ENCODE measurements around the gene FGF3.

Gene FGF3

DNA sequence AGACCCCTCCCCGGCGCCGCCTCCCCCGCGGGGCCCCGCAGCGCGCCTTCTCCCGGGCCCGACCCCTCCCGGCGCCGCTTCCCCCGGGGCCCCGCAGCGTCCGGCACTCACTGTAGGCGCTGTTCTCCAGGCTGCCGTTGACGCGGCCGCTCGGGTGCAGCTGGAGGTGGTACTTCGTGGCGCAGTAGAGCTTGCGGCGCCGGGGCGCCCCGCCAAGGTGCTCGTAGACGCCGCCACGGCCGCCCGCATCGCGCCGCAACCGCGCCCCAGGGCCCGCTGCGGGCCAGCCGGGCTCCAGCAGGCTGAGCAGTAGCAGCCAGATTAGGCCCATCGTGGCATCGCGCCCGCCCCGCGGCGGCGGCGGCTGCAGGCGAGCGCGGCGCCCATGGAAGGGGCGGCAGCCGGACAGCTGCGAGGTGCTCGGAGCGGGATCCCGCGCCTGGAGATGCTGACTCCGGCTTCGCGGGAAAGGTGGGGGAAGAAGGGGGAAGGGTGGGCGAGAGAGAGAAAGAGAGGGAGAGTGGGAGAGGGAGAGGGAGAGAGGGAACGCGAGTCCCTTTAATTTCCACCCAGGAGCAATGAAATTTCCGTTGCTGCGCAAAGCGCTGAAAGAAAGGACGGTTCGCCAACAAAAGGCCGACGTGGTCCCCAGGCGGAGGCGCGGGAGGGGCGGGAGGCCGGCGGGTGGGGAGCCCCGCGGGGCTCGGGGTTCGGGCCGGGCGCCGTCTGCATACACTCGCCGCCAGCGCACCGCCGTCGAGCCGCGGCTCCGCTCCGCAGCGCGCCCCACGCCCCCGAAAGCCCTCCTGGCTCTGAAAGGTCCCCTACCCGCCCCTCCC is at the start of gene FGF3:
FGF3 (minus strand) TSS at position 814 of the 839 bp plus-strand sequence; CDS start at position 331, 483 bp downstream.
- peaks cover 0 to 4% of the 10 kb centered on the region in 2 donors for H3K9me3 Mint-ChIP-seq
- H3K4me3 Mint-ChIP-seq = no peak within 1 kb of the TSS
- H3K27me3 Mint-ChIP-seq = peaks cover 61 to 71% of the 10 kb centered on the region in 2 donors
- H3K4me1 Mint-ChIP-seq = no peaks in the 10 kb centered on the region
- ATAC-seq (replicated peaks) = no peak
- H3K36me3 Mint-ChIP-seq = no peaks in the 10 kb centered on the region
- DNase-seq = no peak
- peak within 1 kb of the TSS; percentile 65 for H3K27ac Mint-ChIP-seq

DNA sequence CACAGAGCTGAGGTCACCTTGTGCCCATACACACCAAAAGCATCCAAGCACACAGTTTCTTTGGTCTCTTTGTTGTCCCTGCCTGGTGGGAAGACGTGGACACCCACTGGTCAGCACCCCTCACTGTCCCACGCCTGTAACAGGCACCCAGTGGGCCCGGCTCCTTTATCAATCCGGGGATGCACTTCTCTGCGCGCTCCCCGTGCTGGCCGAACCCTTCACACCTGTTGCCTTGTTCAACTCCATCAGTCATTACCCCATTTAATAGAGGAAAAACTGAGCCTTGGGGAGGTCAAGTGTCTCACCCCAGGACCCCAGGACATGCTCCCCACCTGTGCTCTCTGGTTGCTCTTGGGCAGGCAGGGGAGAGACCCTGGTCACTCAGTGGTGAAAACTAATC is 49.7 kb upstream of the FGF3 start:
- ATAC-seq (replicated peaks) (no peak), DNase-seq (no peak)
- no peak overlapping the region for H3K4me3 Mint-ChIP-seq
- peaks cover 3 to 4% of the 10 kb centered on the region in 2 donors for H3K36me3 Mint-ChIP-seq
- no peak overlapping the region for H3K27ac Mint-ChIP-seq
- no peaks in the 10 kb centered on the region for H3K4me1 Mint-ChIP-seq
- H3K27me3 Mint-ChIP-seq = peaks cover 49 to 58% of the 10 kb centered on the region in 2 donors
- peaks cover 3 to 8% of the 10 kb centered on the region in 2 donors for H3K9me3 Mint-ChIP-seq

DNA sequence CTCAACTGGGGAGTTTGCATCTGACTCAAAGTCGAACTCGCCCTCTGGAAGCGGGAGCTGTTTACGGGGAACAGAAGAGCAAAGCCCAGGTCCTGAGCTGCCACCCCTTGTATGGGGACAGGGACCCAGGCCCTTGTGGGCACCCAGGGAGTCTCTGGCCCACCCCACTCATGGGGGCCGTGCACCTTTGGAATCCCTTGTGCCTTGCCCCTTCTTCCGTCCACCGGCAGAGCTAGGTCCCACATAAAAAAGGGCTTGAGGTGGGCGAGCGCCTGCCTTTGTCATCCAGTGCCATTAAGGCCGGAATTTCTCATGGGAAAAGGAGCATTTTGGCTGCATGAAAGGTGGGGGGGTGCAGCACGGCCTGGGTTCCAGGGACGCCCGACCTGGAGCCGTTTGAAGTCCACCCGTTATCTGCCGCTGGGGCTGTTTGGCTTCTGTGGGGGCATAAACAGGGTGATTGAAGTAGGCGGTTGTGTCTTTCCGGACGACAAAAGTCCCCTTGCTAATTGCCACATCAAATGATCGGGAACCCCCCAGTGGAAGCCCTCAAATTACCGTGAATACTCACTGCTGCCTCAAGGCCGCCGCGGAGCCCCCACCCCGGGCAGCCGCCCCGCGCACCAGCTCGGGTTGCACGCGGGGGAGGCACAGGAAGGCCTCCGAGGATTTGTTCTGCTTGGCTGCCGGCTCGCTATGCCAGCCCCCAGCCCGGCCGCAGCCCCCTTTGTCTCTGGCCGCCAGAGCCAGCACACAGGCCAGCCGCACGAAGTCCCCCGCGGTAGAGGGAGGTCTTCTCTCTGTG is 49.0 kb upstream of the FGF3 start:
- DNase-seq (no peak), ATAC-seq (replicated peaks) (no peak)
- Mint-ChIP-seq H3K4me1 (no peaks in the 10 kb centered on the region), H3K36me3 (peaks cover 3 to 4% of the 10 kb centered on the region in 2 donors), H3K4me3 (no peak overlapping the region), H3K27me3 (peaks cover 51 to 63% of the 10 kb centered on the region in 2 donors), H3K27ac (no peak overlapping the region), H3K9me3 (peaks cover 3 to 8% of the 10 kb centered on the region in 2 donors)

DNA sequence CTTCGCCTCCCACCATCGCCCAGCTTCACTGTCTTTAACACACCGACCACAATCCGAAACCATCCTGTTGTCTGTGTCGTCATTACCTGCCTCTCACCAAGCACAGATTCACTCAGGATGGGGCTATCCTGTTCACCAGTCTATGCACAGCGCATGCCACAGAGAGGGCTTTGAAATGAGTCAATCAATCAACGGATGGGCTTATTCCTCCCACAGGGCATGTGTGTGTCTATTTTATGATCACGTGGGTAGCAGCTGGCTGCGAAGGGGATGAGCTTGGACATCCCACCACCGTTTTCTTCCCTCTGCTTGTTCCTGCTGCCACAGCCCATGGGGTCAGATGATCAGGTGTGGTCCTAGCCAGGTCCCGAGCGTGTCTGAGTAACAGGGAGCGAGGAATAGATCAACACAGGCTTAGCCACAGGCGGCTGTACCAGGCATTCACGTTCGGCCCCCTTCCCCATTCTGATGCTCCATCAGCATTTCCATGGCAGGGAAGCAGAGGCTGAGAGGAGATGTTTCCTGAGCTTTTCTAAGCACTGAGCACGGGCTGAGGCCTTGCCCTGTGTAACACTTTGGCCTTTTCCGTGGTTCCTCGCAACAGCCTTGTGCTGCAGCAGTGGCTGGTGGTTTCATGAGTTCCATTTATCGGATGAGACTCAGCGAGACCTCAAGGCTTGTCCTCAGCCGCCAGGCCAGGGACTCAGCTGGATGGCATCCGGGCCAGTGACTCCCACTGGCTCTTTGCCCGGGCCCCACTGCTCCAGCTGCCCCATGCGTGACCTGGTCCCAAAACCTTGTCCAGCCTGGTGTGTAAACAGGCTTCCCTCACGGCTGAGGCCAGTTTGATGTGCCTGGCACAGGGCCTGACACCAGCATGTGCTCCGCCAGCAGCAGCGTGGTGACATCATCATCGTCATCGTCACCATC is 48.1 kb upstream of the FGF3 start:
- Mint-ChIP-seq H3K27ac (no peak overlapping the region), H3K9me3 (peaks cover 0 to 4% of the 10 kb centered on the region in 2 donors), H3K4me3 (no peak overlapping the region), H3K27me3 (peaks cover 49 to 66% of the 10 kb centered on the region in 2 donors), H3K4me1 (no peaks in the 10 kb centered on the region), H3K36me3 (peaks cover 0 to under 1% of the 10 kb centered on the region in 2 donors)
- ATAC-seq (replicated peaks) (no peak), DNase-seq (no peak)

DNA sequence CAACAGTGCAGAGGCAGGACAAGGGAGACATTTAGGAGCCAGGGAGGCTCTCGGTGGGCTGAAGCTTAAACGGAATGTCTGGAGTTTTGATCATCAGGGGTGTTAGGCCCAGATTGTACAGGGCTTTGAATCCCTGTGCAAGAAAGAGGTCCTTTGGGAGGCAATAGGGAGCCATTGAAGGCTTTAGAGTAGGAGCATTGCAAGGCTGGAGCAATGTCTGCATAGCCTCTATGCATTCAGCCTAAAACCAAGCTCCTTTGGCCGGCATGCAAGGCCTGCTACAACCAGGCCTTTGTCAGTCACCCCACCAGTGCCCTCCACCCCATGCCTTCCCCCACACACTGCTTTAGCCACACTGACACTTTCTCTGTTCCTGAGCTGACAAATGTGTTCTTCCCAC is 47.4 kb upstream of the FGF3 start:
- Mint-ChIP-seq H3K9me3 (no peaks in the 10 kb centered on the region), H3K27me3 (peaks cover 46 to 60% of the 10 kb centered on the region in 2 donors), H3K4me3 (no peak overlapping the region), H3K27ac (no peak overlapping the region), H3K4me1 (no peaks in the 10 kb centered on the region), H3K36me3 (no peaks in the 10 kb centered on the region)
- DNase-seq = no peak
- no peak for ATAC-seq (replicated peaks)

DNA sequence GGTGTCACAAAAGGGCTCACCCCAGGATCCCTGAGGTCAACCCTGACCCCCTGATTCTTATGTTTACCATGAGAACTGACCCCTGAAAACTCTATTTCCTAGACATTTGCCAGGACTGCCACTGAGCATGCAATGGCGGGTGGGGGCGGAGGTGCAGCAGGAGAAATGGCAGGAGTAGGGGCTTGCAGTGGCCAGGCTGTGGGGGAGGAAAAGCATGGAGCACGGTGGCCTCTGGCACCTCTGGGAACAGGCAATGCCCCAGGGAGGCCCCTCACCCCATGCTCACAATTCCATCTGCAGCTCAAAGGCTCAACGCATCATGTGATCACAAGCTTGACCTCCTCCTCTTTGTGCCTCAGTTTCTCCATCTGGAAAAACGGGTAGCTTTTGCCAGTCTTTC is 46.5 kb upstream of the FGF3 start:
- DNase-seq = no peak
- peaks cover 46 to 61% of the 10 kb centered on the region in 2 donors for H3K27me3 Mint-ChIP-seq
- no peak overlapping the region for H3K4me3 Mint-ChIP-seq
- H3K9me3 Mint-ChIP-seq = no peaks in the 10 kb centered on the region
- no peaks in the 10 kb centered on the region for H3K4me1 Mint-ChIP-seq
- H3K36me3 Mint-ChIP-seq = no peaks in the 10 kb centered on the region
- H3K27ac Mint-ChIP-seq = no peak overlapping the region
- ATAC-seq (replicated peaks) = no peak

DNA sequence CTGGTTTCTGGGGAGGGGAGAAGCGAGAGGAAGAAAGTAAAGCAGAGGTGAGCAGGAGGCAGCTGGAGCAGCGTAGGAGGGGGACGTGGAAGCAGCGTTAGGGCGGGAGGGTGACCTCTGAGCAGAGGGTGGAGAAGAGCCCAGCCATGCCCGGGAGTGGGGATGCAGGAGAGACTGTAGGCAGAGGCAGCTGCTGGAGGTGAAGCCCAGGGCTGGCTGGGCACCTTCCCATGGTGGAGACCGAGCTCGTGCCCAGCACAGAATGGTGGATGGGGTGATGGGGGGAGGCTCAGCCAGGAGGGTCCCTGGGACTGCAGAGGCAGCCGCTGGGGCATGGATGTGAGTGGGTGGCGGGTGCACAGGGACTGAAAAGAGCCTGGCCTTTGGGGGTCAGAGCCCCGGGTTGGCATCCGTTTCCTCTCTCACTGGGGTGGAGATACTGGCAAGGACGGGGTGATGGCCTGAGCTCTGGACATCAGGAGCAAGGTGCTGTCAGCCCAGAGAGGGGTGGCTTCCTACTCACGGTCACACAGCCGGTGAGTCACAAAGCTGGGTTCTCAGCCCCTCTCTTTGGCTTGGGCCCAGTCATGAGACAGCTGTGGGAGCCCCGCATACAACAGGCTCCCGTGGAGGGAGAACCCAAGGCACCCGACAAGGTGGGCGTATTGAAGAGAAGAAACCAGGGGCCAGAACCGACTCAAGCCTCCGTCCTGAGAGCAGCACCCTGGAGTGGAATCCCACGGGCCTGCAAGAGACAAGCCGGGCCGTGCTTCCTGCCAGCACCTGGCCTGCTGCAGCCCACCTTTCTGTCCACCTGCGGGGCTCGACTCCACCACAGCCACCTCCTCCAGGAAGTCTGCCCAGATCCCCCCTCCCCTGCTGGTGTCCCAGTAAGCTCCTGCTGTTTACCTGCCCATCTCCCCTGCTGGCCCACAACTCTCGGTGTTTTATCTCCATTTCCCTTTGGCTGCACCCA is 45.8 kb upstream of the FGF3 start:
- Mint-ChIP-seq H3K27ac (no peak overlapping the region), H3K9me3 (no peaks in the 10 kb centered on the region)

DNA sequence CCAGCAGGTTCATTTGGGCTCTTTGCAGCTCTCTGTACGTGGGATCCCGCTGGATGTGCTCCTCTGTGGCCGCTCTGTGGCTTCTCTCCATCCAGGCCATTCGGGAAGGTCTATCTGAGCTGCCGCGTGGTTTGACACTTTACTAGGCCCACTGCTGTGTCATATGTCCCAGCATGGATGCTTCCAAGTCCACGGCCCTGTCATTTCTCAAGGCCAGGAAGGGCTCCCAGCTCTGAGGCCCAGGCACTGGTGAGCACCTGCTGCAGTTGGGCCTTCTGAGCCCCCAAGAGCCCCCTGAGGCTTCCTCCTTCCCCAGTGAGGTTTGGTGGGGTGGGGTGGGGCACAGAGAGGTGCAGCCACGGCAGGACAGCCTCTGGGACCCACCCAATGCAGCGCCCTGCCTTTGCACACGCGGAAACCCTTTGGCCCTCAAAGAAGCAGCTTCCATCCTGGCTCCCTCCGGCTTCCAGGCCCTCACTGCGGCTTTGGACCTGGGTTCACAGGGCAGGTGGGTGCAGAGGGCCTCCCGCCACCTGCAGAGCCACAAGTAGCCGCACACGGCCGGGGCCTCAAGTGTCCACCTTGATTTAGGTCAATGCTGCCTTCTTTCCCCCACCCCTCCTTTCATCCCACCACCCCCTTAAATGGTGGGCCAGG is 44.5 kb upstream of the FGF3 start:
- Mint-ChIP-seq H3K36me3 (no peaks in the 10 kb centered on the region), H3K27ac (no peak overlapping the region), H3K27me3 (peaks cover 36 to 49% of the 10 kb centered on the region in 2 donors), H3K9me3 (peaks cover 0 to 1% of the 10 kb centered on the region in 2 donors), H3K4me3 (no peak overlapping the region), H3K4me1 (no peaks in the 10 kb centered on the region)
- DNase-seq (no peak), ATAC-seq (replicated peaks) (no peak)

More for the DNA sequence above, 45.8 kb upstream of the FGF3 start:
- peaks cover 46 to 61% of the 10 kb centered on the region in 2 donors for H3K27me3 Mint-ChIP-seq
- H3K4me3 Mint-ChIP-seq = no peak overlapping the region
- DNase-seq (no peak), ATAC-seq (replicated peaks) (no peak)
- H3K36me3 Mint-ChIP-seq = no peaks in the 10 kb centered on the region
- H3K4me1 Mint-ChIP-seq = no peaks in the 10 kb centered on the region

DNA sequence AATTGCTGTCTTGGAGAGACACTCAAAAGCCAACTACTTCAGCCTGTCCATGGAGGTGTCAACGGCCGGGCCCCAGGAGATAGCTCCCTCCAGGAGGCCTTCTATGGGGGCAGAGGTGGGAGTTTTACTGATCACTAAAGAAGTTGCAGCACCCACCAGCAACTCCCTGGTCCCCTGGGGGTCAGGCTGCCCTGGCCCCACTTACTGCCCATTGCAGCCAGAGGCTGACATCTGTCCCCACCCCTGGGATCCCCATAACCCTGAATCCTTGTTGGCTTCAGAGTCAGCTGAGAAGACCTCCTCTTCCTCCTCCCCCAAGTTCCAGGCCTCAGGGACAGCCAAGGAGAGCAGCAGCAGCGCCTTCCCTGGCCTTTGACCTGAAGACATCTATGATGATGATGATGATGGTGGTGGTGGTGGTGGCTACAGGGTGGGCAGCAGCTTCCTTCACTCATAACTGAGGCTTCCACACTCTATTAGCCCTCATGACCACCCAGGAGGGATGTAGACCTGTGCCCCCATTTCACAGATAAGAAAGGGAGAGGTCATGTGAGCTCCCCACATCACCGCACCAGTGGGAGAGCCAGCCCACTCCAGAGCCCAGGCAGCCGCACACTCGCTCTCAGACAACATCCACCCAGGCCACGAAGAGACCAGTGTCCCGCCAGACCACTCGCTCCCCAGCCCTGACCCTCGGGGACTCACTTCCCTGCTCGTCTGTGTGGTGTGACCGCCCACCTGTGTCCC is 43.8 kb upstream of the FGF3 start:
- H3K27ac Mint-ChIP-seq = no peak overlapping the region
- peaks cover 0 to 1% of the 10 kb centered on the region in 2 donors for H3K9me3 Mint-ChIP-seq
- peaks cover 34 to 46% of the 10 kb centered on the region in 2 donors for H3K27me3 Mint-ChIP-seq
- no peaks in the 10 kb centered on the region for H3K36me3 Mint-ChIP-seq
- H3K4me3 Mint-ChIP-seq = no peak overlapping the region
- no peaks in the 10 kb centered on the region for H3K4me1 Mint-ChIP-seq
- ATAC-seq (replicated peaks) (no peak), DNase-seq (no peak)

DNA sequence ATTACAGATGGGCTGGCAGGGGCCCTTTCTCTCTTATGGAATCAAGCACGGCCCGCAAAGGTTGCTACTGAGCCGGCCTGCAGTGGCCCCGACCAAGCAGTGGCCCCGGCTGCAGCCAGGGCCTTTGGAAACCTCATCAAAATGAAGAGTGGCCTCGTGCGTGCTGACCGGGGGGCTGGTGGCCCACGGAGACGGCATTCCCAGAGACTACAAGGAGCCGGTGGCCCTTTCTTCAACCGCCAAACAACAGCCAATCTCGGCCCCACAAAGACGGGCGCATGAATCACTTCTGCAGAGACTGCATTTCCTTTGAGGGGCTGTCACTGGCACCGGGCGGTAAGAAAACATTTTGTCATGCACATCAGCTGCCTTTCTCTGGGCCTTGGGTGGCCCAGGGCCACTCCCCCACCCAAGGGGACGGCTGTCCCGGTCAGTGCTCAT is 43.1 kb upstream of the FGF3 start:
- H3K27me3 Mint-ChIP-seq = peaks cover 31 to 41% of the 10 kb centered on the region in 2 donors
- H3K36me3 Mint-ChIP-seq = no peaks in the 10 kb centered on the region
- no peak overlapping the region for H3K4me3 Mint-ChIP-seq
- peaks cover 0 to 1% of the 10 kb centered on the region in 2 donors for H3K9me3 Mint-ChIP-seq
- H3K27ac Mint-ChIP-seq = no peak overlapping the region
- H3K4me1 Mint-ChIP-seq = peaks cover 0 to 3% of the 10 kb centered on the region in 2 donors
- no peak for ATAC-seq (replicated peaks)
- DNase-seq = no peak

DNA sequence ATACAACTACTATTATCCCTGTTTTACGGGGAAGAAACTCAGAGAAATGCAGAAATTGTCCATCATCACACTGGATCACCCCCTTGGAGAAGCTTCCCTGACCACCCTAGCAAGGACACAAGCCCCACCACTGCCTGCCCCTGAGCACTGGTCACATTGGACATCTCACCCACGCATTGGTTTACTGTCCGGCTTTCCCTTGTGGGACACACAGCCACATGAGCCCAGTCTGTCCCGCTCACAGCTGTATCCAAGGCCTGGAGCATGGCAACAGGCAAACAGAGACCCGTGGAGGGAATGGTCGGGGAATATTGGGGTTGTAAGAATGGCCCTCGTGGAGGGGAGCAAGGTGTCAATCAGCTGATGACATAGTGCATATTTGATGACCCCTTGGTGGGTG is 42.7 kb upstream of the FGF3 start:
- Mint-ChIP-seq H3K36me3 (no peaks in the 10 kb centered on the region), H3K4me1 (peaks cover 0 to 3% of the 10 kb centered on the region in 2 donors), H3K27me3 (peaks cover 29 to 36% of the 10 kb centered on the region in 2 donors), H3K9me3 (peaks cover 0 to 1% of the 10 kb centered on the region in 2 donors), H3K27ac (no peak overlapping the region), H3K4me3 (no peak overlapping the region)
- DNase-seq = no peak
- no peak for ATAC-seq (replicated peaks)

Data from stimulated activated naive B cell treated with anti-CD40 and anti-IgM and Interleukin-4, amounts not matched to agents 10 μg/mL and 1 μg/mL and 100 μg/mL, for 72 hours (primary cell).